ENCODE results near the gene PDYN. TPM values are rescaled to one million over a fixed set of nuclear protein-coding genes. Genes with fewer than 3 reads are reported as not detected.

Gene PDYN
- total and polyA plus RNA-seq, 10 of the 15 experiments (the other 5 are each of a cell fraction or from before 2014, with no cell fraction given), result not detected

- Histone ChIP-seq H4K20me1 (ENCODE audit: control insufficient read depth, insufficient read depth) (no peaks in the 10 kb centered on the region), H3K4me2 (ENCODE audit: control insufficient read depth, insufficient read depth) (no peak overlapping the region), H3K36me3 (ENCODE audit: control insufficient read depth in 2 of 2, insufficient read depth in 2 of 2, low read length in 1 of 2) (no peaks in the 10 kb centered on the region), H2AFZ (ENCODE audit: control insufficient read depth, low read depth, low read length) (no peak overlapping the region), H3K9me3 (replicated peaks; ENCODE audit: control insufficient read depth, insufficient read depth, low read length) (peaks cover 8% of the 10 kb centered on the region; the same call in 1 of the 3 replicates), H3K4me1 (ENCODE audit: control insufficient read depth, insufficient read depth, low read length) (no peaks in the 10 kb centered on the region), H3K79me2 (ENCODE audit: control insufficient read depth, insufficient read depth, low read length) (no peaks in the 10 kb centered on the region), H3K4me3 (no peak overlapping the region), H3K27me3 (replicated peaks in 1 of 2; ENCODE audit: control insufficient read depth in 2 of 2, insufficient read depth in 2 of 2, low read length in 1 of 2) (no peaks in the 10 kb centered on the region), H3K27ac (ENCODE audit: control insufficient read depth, insufficient read depth) (no peak overlapping the region), H3K9ac (ENCODE audit: control insufficient read depth, insufficient read depth, low read length) (no peak overlapping the region)
- FAIRE-seq (no peak), DNase-seq (ENCODE audit: low read depth, low spot score) (no peak), ATAC-seq (no peak)
- ChIA-PET POLR2A (no interaction called here), SMC1A (ENCODE audit: uncharacterized antibody, unreplicated experiment) (no interaction called here), RAD21 (ENCODE audit: unreplicated experiment) (no interaction called here), CTCF (no interaction called here)
- no TSS peak for BruUV-seq (replicated peaks)
- no peak for TF ChIP-seq IRF5 (IDR thresholded peaks at IDR 0.05; ENCODE audit: borderline replicate concordance)
- no peak for TF ChIP-seq WRNIP1 (IDR thresholded peaks at IDR 0.05; ENCODE audit: borderline replicate concordance, low read depth, low read length)
- no peak for TF ChIP-seq IKZF2 (IDR thresholded peaks at IDR 0.05)
- no peak for TF ChIP-seq STAT1 (conservative IDR thresholded peaks at IDR 0.05)
- TF ChIP-seq TARDBP (IDR thresholded peaks at IDR 0.05; ENCODE audit: borderline replicate concordance), result no peak
- TF ChIP-seq NFYA (IDR thresholded peaks at IDR 0.05; ENCODE audit: borderline replicate concordance, low read depth, low read length), result no peak
- TF ChIP-seq RB1 (IDR thresholded peaks at IDR 0.05; ENCODE audit: borderline replicate concordance), result no peak
- TF ChIP-seq ELK1 (IDR thresholded peaks at IDR 0.05; ENCODE audit: low read depth, low read length), result no peak
- no peak for TF ChIP-seq PAX5 (IDR thresholded peaks at IDR 0.05; ENCODE audit: borderline replicate concordance, low read depth, low read length)
- TF ChIP-seq ZNF622 (IDR thresholded peaks at IDR 0.05), result no peak
- TF ChIP-seq BHLHE40 (IDR thresholded peaks at IDR 0.05; ENCODE audit: borderline replicate concordance in 1 of 2, low read depth in 2 of 2, low read length in 1 of 2), result no peak
- no peak for TF ChIP-seq YY1 (IDR thresholded peaks at IDR 0.05; ENCODE audit: low read depth, low read length)
- 22% methylated on average over 9 of the region's 9 CpGs for WGBS (ENCODE audit: insufficient coverage, insufficient replicate concordance, low lambda C conversion rate, missing lambda C conversion rate)
- in situ Hi-C loops (cut with MboI) (no loop called here), intact Hi-C loops (cut with micrococcal nuclease; ENCODE audit: unreplicated experiment) (no loop called here)
These were observed 32.1 kb upstream of the PDYN start for GRCh38 chr20:2026004-2026403.

Measured in GM12878 (cell line).